Mesodermal cell (in vitro differentiated cells): ENCODE measurements around the gene GPC1.

Source experiments
- H3K27ac ChIP-seq: 2 replicates; pipeline ENCODE4 v1.7.0; 2013; ENCODE audit warnings: mild to moderate bottlenecking, low read depth, low read length, moderate library complexity; ENCODE audit not compliant: severe bottlenecking
- H3K36me3 ChIP-seq: 2 replicates; pipeline ENCODE4 v1.7.1; 2013; ENCODE audit warnings: mild to moderate bottlenecking, low read length, moderate library complexity; ENCODE audit not compliant: control insufficient read depth, insufficient read depth
- H3K4me1 ChIP-seq: one replicate; pipeline ENCODE4 v1.7.1; 2013; ENCODE audit warnings: mild to moderate bottlenecking, low read length; ENCODE audit not compliant: insufficient read depth, control insufficient read depth, poor library complexity, severe bottlenecking
- H3K4me3 ChIP-seq: 2 replicates; pipeline ENCODE4 v1.7.0; 2013; ENCODE audit warnings: low read length, control low read depth, mild to moderate bottlenecking; ENCODE audit not compliant: insufficient read depth, poor library complexity, severe bottlenecking; ENCODE audit errors: extremely low read depth
- H3K9me3 ChIP-seq: 2 replicates; pipeline ENCODE4 v1.7.1; 2013; ENCODE audit warnings: mild to moderate bottlenecking, low read length, moderate library complexity; ENCODE audit not compliant: control insufficient read depth
- WGBS, 2 experiments: methylation state at CpG; one replicate each; pipeline ENCODE4 v1.1.5; 2013; ENCODE audit warnings: missing lambda C conversion rate in 2 of 2; ENCODE audit not compliant: insufficient coverage in 2 of 2; 5-methylcytosine and 5-hydroxymethylcytosine counted together

Gene GPC1

GRCh38 chr2:240419271-240419670, 16.2 kb upstream of the GPC1 start:
- no peaks in the 10 kb centered on the region for H3K36me3 ChIP-seq
- H3K4me1 ChIP-seq: no peaks in the 10 kb centered on the region
- H3K9me3 ChIP-seq: peaks cover 32% of the 10 kb centered on the region
- no peak overlapping the region for H3K4me3 ChIP-seq
- no peak overlapping the region for H3K27ac ChIP-seq
- WGBS, 2 experiments: 83 to 94% methylated on average over 3 to 7 of the region's 7 CpGs

DNA sequence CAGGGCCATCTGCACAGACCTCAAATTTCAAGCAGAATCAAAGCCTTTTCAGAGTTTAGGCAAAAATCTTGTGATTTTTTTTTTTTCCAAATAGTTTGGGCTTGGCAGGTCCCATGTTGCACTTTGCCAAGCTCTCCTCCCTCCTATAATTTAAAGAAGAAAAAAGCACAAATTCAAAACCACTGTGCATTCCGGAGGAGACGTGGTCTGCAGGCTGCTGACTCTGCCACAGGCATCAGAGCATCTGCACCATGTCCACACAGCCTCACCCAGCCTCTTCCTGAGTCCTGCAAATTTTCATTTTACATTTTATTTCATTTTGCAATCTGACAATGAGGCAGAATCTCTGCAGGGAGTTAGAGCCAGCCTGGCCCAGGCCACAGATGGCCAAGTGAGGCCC, 15.7 kb upstream of the GPC1 start:
- WGBS, 2 experiments: 61 to 100% methylated on average over 1 to 2 of the region's 2 CpGs
- Histone ChIP-seq H3K4me1 (no peaks in the 10 kb centered on the region), H3K27ac (no peak overlapping the region), H3K36me3 (no peaks in the 10 kb centered on the region), H3K9me3 (peaks cover 32% of the 10 kb centered on the region), H3K4me3 (no peak overlapping the region)

DNA sequence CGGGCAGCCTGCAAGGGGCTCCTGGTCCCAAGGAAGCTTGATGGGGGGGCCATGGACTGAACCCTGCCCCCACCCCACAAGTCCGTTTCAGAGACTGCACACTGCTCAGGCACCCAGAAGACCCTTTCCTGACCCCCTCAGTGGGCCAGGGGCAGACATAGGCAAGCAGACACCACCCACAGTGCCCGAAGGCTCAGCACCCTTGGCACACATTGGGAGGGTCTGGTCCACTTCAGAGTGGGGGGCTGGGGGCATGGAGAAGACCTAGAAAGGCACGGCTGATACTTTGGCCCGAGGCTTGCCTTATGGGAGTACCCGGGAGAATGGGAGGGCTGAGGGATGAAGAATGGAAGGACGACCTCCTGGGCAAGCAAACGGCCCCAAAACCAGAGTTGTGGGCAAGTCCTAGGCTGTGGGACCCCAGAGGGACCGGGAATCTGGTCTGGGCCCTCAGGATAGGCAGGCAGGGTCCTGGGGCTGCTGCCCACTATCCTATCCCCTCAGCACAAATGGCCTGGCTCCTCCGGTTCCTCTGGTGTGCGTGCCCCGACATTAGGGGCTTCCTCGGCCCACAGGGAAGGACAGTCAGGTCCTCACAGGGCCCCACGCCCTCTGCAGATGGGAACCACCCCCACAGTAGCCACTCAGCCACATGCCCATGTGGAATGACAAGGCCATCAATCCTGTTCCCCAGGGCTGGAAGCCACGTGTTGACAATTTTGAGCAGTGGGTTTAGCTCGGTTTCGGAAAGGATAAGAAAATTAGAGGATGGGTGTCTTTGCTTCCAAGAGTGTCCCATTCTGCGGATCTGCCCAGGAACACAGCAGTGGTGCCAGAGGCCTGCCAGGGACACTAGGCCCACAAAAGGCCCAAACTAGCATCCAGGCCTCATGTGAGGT, 15.0 kb upstream of the GPC1 start:
- no peaks in the 10 kb centered on the region for H3K36me3 ChIP-seq
- H3K4me3 ChIP-seq: no peak overlapping the region
- H3K9me3 ChIP-seq: peaks cover 33% of the 10 kb centered on the region
- H3K27ac ChIP-seq: no peak overlapping the region
- 81 to 91% methylated on average over 13 to 18 of the region's 18 CpGs for WGBS, 2 experiments
- no peaks in the 10 kb centered on the region for H3K4me1 ChIP-seq

DNA sequence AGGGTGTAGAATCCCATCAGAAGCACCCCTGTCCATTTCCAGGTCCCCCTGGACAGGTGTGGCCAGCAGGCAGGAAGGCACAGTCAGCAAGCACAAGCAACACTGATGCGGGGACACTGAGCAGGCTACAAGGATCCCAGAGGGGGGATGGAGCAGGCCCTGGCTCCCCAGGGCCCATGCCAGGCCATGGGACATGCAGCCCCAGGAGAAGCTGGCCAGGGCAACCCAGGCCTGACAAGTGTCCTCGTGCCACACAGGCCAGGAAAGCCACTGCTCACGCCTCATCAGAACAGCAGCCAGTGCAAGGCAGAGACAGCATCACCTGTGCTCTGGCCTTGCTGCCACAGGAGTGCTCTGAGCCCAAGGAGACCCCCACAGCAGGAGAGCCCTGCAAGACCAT, 14.1 kb upstream of the GPC1 start:
- no peak overlapping the region for H3K27ac ChIP-seq
- H3K4me3 ChIP-seq: no peak overlapping the region
- H3K9me3 ChIP-seq: peaks cover 41% of the 10 kb centered on the region
- WGBS, 2 experiments: 80 to 97% methylated on average over 3 of the region's 3 CpGs
- H3K4me1 ChIP-seq: no peaks in the 10 kb centered on the region
- H3K36me3 ChIP-seq: no peaks in the 10 kb centered on the region

DNA sequence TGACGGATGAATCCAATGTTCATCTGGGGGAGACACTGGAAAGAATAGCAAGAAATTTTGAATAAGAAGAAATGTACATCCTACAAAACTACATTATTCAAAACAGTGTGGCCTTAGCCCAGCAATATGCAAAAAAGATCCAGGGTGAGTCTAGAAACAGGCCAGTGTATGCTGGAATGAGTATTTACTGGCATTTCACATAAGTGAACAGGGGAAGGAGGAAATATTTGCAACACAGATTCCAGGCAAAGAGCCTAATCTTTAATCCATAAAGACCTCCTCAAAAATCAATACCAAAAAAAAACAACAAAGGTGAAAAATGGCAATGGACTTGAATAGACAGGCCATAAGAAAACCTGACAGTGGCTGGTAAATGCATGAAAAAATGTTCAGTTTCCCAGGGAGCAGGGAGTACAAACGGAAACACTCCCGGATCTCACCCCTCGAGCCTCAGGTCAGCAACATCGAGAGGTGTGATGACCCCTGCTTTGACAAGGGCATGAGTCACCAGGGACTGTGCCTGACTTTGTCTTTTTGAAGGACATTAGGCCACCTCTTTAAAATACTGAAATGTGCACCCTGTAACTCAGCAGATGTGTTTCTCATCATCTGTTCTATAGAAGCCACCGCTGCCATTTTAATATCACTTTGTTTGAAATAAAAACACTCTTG, 12.7 kb upstream of the GPC1 start:
- Histone ChIP-seq H3K9me3 (peaks cover 38% of the 10 kb centered on the region), H3K4me3 (no peak overlapping the region), H3K36me3 (no peaks in the 10 kb centered on the region), H3K4me1 (no peaks in the 10 kb centered on the region), H3K27ac (no peak overlapping the region)
- WGBS, 2 experiments: 63 to 66% methylated on average over 4 to 5 of the region's 6 CpGs

GRCh38 chr2:240423788-240424191, 11.7 kb upstream of the GPC1 start:
- H3K4me3 ChIP-seq: no peak overlapping the region
- no peak overlapping the region for H3K27ac ChIP-seq
- no peaks in the 10 kb centered on the region for H3K36me3 ChIP-seq
- H3K4me1 ChIP-seq: no peaks in the 10 kb centered on the region
- peaks cover 37% of the 10 kb centered on the region for H3K9me3 ChIP-seq
- 82 to 83% methylated on average over 16 to 17 of the region's 17 CpGs for WGBS, 2 experiments

GRCh38 chr2:240424341-240425235, 10.9 kb upstream of the GPC1 start:
- Histone ChIP-seq H3K4me3 (no peak overlapping the region), H3K9me3 (peaks cover 31% of the 10 kb centered on the region), H3K4me1 (no peaks in the 10 kb centered on the region), H3K36me3 (no peaks in the 10 kb centered on the region), H3K27ac (no peak overlapping the region)
- 83 to 87% methylated on average over 25 to 29 of the region's 29 CpGs for WGBS, 2 experiments

DNA sequence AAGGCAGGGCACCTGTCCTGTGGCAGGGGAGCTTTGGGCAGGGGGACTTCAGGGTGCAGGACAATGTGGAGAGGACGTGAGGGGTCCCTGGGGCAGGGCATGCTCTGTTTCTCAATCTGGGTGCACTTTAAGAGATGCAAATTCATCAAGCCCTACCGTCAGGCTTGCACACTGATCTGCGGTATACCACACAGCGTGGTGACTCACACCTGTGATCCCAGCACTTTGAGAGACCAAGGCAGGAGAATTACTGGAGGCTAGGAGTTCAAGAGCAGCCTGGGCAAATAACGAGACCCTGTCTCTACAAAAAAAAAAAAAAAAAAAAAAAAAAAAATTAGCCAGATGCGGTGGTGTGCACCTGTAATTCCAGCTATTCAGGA, 10.2 kb upstream of the GPC1 start:
- peaks cover 25% of the 10 kb centered on the region for H3K9me3 ChIP-seq
- no peaks in the 10 kb centered on the region for H3K36me3 ChIP-seq
- WGBS, 2 experiments: 87 to 96% methylated on average over 5 of the region's 6 CpGs
- no peaks in the 10 kb centered on the region for H3K4me1 ChIP-seq
- H3K4me3 ChIP-seq: no peak overlapping the region
- no peak overlapping the region for H3K27ac ChIP-seq

DNA sequence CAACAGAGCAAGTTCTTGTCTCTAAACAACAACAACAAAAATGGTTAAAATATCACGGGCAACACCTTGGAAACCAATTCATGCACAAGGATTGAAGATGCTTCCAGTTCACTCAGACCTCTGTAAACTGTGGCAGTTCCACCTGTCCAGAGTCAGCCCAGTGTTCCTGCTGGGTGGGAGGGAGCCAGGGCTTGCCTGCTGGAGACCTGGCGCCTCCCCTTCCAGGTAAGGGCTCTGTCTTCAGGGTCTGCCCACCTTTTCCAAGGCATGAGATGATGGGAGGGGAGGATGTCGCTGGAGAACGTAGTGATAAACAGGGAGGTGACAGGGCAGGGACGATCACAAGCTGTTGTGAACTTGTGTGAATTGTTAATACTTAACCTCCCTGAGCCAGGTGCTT, 9.8 kb upstream of the GPC1 start:
- 90 to 93% methylated on average over 2 to 5 of the region's 5 CpGs for WGBS, 2 experiments

GRCh38 chr2:240426845-240427721, 8.4 kb upstream of the GPC1 start:
- H3K36me3 ChIP-seq: no peaks in the 10 kb centered on the region
- 73 to 83% methylated on average over 14 to 17 of the region's 21 CpGs for WGBS, 2 experiments
- H3K9me3 ChIP-seq: peaks cover 9% of the 10 kb centered on the region
- no peaks in the 10 kb centered on the region for H3K4me1 ChIP-seq
- no peak overlapping the region for H3K27ac ChIP-seq
- no peak overlapping the region for H3K4me3 ChIP-seq

More for the DNA sequence above, 9.8 kb upstream of the GPC1 start:
- peaks cover 21% of the 10 kb centered on the region for H3K9me3 ChIP-seq
- no peak overlapping the region for H3K27ac ChIP-seq
- H3K36me3 ChIP-seq: no peaks in the 10 kb centered on the region
- H3K4me3 ChIP-seq: no peak overlapping the region
- H3K4me1 ChIP-seq: no peaks in the 10 kb centered on the region
